Hematopoietic multipotent progenitor cell treated with erythropoietin and hydrocortisone succinate and interleukin-3 and kit ligand, for 6 days (in vitro differentiated cells): ENCODE results near the gene DOCK4.
A peak's percentile ranks its signal among the peaks of the same experiment; 100 is the strongest.

Experiments
- DNase-seq: peaks from one replicate; pipeline ENCODE4 v3.0.0-alpha.2; 2015

The DOCK4 gene

DNA sequence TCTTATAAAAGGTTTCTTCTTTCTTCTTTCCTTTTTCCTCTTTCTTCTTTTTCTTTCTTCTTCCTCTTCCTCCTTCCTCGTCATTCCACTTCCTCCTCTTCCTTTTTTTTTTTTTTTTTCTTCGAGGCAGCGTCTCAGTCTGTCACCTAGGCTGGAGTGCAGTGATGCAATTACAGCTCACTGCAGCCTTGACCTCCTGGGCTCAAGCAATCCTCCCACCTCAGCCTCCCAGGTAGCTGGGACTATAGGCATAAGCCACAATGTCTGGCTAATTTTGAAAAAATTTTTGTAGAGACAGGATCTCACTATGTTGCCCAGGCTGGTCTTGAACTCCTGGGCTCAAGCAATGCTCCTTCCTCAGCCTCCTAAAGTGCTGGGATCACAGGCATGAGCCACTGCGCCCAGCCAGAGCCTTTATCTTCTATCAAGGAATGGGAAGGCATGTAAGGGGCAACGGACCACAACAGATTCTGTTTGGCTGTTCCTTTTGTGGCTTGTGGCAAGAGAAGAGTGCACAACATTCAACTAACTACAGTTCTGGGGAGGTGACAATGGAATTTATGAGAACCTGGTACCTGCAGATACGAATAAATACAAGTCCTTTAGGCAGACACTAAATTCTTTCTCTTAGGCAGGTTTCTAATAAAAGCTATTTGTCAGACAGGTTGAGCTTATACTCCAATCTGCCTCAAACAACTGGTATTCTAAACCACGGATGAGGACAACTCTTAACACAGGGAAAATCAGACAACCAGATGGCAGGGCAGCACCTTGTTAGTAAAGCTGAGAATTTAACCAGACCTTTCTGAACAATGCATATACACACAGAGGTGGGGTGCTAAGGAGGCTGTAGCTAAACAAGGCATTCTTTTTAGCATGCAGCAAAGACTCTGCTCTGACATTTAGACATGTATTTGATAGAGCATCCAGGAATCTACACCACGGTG is 100.3 kb downstream of the DOCK4 start:
- no peak for DNase-seq

DNA sequence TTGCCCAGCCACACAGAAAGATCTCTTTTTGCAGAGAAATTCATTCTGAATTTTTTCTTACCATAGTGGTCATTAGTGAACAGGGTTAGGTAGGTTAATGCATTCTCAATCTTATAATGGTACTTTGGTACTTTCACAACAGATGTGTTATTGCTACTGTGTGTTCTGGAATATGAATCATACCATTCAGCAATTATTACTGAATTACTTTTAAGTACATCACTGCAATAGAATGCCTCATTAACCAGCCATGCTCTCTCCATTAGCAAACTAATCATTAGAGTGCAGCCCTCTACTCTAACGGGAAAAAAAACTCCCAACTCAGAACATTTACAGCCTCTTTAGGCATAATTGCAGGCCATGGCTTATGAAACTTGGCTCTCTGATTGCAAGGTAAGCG is 102.1 kb downstream of the DOCK4 start:
- no peak for DNase-seq

DNA sequence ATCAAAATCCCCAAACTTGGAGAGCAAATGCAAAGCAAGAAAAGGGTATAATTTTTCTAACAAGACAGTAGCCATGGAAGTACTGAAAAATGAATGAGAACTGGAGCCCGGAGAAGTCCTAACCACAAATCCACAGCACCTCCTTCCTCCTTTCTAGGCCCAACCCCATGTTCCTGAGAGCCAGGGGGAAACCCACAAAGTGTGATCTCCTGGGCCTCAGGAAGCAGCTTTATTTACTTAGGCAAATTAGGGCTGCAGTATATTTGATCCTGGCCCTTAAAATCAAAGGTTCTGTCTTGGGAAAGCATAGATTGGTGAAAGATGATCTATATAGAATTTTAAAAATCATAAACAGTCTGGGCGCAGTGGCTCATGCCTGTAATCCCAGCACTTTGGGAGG is 103.0 kb downstream of the DOCK4 start:
- no peak for DNase-seq

DNA sequence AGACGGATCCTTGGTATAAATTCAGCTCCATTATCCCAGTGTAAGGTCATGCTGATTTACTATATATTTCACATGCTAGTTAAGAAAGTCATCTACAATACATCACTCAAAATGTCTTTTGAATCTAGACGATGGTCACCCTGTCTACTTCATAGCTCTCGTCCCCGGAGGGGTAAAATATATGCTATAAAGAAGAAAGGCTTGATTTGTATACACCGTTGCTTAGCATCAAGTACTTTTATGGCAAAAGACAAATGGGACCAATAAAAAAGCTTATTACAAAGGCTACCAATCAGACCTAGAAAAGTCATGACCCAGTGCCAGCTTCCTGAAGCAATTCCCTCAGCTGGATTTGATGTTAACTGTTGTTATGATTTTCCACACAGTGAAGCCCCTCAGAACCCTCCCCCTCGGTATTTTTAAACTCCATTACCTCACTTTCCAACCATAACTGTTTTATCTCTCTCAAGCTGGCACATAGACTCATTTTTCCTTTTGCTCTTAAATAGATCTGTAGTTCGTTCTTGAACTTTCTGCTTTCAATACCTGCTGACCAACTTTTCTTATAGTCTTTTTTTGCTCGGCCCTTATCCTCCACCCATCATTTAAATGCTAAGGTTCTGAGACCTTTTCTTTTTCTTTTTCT is 104.9 kb downstream of the DOCK4 start:
- DNase-seq = no peak

DNA sequence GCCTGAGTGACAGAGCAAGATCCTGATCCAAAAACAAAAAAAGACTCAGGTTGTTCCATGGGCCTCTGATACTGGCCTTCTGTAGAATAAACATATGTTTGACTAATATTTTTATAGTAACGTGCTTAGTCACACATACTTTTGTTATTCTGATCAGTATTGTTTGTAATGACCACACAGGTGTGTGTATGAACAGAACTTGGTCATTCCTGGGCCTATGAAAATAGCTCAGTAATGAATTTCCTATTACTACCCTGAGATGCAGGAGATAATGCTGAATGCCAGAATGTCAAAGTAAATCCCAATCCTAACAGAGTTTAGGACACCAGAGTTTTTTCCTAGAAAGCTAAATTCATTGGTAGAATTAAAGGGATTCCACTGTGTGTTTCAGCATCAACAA is 108.7 kb downstream of the DOCK4 start:
- DNase-seq = no peak

DNA sequence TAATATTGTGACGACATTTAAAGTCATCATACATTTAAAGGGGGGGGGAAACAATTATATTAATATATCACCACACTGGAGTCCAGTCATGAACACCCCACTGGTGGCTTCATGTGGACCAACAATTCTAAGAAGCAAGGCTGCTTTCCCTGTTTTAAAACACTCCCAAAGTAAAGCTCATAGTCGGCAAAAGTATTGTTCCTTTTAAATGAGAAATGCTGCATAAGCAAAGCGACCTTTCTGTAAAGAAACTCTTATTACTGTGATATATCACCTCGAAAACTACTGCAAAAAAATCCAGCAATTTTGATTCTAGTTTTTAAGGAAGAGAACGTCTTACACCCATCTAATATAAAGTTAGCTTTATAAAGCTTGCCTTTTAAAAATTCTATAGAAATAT is 112.8 kb downstream of the DOCK4 start:
- no peak for DNase-seq

DNA sequence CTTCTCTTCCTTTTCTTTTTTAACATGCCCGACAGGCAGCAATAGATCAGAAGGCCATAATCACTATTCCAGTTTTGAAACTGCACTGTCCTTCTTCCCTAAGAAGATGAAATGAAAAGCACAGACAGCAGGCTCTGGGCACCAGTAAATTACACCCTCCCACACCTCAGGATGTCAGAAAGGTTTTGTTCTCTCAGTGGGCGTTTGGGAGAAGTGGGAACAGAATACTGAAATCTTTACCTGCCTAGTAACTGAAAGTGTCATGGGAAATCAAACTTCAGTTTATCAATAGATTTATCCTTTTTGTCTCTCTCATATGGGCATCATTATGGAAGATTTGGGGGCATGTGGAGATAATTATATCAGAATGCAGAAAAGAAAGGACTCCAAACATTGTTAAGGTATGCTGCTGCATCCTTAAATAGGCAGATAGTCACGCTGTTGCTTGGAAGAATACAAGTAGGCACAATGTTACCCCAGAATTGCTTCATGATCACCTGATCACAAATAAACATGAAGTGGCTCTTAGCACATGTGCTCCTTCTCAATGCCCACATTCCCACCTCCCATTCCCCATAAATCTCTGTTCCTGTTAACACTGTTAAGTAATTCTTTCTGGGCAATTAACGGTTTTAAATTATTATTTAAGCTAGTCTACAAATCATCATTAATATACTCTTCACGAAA is 113.3 kb downstream of the DOCK4 start:
- no peak for DNase-seq

DNA sequence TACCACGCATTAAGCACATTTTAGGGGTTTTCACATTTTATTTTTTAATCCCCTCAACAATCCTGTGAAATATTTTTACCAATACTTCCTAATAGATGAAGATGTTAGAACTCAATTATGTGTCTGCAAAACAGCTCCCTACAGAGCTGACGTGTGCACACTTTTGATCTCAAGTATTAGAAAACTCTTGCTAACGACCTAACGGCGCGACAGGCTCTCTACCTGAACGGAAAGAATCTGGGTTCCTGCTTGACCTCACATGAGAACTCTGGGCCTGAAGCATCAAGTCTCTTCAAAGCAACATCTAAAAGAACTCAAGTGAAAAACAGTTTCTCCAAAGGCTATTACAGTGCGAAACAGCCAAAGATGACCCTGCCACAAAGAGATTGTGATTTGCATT is 113.9 kb downstream of the DOCK4 start:
- DNase-seq = no peak

DNA sequence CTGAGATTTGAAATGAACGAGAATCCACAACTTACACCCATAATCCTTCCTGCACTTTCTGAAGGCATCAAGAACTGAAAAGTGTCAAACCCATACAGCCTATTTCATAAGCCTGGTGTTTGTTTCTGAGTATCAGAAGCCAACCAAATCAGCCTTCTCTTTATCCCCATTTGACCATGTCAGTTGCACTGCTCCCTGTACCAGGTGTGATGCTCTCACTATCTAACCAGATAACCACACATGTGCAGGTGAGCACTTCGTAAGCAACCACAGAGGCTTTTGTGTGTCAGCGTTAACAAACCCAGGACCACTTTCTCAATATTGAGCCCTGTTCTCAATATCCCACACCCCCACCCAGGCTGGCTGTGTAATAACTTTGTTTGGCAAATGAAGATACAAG is 114.4 kb downstream of the DOCK4 start:
- no peak for DNase-seq

DNA sequence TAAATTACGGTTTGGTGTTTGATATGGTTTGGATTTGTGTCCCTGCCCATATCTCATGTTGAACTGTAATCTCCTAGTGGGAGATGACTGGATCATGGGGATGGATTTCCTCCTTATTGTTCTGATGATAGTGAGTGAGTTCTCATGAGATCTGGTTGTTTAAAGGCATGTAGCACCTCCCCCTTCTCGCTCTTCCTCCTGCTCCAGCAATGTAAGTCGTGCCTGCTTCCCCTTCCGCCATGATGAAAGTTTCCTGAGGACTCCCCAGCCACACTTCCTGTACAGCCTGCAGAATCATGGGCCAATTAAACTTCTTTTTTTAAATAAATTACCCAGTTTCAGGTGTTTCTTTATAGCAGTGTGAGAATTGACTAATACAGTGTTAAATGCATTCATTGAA is 116.6 kb downstream of the DOCK4 start:
- no peak for DNase-seq

DNA sequence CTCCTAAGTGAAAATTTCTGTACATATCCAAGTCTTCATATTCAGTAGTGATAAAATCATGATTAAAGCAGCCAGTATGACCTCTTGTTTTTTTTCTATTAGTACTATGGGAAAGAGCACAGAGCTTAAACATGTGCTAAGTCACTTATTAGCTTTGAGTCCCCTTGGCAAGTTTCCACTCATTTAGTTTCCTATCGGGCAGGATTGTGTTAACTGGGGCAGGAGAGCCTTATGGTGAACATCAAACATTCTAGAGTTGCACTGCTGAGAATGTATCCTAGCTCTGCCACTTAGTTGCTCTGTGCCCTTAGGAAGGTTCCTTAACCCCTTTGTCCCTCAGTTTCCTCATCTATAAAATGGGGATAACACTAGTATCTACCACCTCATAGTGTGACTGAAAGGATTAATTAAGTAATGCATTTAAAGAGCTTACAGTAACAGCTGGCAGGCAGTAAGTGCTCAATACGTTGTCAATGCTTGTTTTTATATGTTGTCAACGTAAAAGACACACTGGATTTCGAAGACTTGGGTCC is 117.6 kb downstream of the DOCK4 start:
- no peak for DNase-seq

DNA sequence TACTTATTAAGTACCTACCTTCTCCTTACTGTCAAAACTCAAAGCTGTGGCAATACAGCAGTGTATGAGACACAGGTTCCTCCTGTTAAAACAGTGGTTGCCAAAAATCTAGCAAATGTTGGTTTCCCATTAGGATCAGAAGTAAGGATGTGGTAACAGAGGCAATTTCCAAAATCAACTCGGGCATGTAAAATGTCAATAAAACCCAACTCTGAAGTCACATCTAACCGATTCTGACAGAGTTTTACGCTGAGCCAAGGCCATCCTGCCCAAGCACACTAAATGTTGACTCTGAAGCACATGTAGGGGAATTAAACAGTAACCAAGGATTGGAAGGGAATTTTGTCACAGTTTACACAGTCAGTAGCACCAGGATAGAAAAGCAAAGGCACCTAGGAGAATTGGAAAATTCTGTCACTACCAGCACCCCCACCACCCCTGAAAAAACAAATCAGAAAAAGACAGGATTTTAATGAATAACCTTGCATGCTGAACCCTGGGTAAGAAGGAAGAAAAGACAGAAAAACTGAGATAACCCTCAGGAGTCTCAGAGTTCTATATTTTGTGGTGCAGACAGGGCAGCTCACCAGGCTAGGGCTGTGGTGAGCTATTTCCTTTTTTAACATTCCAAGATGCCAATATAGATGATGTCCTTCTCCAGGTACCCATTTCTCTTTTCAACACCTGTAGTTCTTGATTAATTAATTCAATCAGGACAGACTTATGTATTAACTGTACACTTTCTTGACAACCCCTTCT is 119.5 kb downstream of the DOCK4 start:
- DNase-seq = no peak

DNA sequence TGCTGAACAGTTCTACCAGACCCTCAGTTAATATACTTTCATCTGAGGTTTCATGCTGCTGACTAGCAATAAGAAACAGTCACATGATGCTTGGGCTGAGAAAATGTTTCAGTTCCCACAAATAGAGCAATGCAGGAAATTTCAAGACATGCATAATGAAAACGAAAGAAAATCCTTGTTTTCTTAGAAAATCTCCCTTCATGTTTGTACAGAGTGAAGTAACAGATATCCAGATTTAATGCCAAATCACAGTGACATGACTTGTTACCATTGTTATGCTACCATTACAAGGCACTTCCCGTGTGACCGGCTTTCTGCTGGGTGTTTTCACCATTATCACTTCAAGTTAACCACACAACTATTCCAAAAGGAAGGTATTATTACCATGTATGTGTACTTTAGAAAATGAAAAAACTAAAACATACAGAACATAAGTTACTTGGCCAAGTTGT is 121.7 kb downstream of the DOCK4 start:
- DNase-seq = no peak

DNA sequence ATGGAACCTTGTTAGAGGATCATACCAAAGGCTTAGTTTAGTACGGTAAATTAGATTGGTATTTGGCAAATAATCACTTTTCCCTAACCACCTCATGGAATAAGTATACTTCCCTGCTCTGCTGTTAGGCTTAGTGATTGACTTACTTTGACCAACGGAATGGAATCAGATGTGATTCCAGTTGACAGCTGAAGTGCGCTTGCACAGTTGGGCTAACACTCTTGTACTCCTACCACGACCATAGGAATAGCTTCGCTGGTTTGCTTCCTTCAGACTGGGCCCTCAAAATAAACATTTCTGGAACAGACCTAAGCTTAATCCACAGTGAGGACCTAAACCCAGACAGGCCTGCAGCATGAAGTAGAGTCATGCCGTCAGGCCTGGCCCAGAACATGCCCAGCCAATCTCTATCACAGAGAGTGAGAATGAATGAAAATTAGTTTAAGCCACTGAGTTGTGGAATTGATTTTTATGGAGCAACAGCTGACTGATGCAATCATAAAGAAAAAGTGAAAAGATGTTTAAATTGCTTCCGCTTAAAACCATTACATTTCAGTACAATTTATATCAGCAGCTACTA is 122.3 kb downstream of the DOCK4 start:
- no peak for DNase-seq

DNA sequence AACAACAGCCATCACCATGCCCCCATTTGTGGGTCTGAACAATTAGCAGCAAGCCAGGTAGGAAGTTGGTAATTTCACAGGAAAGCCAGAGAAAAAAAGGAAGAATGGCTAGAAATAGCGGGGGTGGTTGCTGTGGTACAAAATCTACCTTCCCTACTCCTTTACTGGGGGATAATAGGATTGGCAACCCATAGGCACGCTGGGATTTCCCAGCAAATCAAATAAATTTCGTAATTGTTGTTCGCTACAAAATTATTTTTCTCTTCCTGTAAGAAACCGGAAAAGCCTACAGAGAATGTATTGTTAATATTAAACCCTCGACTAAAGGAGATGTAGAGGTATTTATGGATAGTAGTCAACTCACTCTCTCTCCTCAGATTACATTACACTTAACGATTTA is 123.9 kb downstream of the DOCK4 start:
- DNase-seq = no peak

DNA sequence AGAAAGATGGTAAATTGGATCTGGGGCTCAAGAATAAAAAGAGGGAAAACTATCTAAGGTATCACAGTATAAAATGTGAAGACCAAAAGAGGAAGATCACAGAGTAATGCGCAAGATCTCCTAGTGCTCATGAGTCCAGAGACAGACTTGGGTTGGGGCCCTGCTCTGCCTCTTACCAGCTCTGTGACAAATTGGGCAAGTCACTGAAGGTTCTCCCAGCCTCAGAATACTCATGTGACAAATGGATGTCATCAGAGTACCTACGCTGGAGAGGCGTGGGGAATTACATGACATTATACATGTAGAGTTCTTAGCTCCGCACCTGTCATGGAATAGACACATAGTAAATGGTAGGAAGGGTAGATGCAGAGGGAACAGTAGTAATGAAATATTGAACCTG is 124.4 kb downstream of the DOCK4 start:
- no peak for DNase-seq

DNA sequence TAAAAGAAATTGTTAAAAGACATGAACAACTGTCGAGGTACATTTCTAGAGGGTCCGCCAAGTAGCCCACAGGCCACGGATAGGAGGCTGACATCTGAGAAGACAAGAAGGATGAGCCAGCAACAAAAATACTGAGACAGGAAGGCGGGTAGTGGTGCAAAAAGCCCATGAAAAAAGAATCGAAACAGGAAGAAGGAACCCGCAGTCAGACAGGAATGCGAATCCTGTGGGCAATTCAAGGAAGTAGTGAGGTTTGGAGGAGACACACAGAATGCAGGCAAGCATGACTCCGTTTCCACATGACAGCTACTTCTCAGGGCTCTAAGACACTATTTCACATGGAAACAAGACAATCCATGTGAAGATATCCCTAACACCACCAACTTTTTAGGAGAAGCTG is 125.2 kb downstream of the DOCK4 start:
- peak; percentile 13 for DNase-seq

DNA sequence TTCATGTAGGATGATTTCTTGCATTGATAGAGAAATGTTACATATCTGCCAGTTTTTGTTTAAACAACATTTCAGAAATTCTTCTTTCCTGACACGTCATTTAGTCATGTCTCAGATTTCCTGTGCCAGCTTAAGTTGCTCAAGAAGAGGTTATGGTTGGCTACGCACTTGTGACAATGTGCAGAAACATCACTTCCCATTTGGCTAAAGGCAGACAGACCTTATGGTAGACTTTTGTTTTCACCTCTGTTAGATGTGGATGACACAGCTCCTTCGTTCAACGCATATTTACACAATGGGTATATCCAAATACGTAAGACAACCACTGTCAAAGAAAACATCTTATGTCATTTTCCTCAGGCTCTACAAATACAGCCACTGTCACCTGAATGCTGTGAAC is 125.8 kb downstream of the DOCK4 start:
- DNase-seq = peak; percentile 34

DNA sequence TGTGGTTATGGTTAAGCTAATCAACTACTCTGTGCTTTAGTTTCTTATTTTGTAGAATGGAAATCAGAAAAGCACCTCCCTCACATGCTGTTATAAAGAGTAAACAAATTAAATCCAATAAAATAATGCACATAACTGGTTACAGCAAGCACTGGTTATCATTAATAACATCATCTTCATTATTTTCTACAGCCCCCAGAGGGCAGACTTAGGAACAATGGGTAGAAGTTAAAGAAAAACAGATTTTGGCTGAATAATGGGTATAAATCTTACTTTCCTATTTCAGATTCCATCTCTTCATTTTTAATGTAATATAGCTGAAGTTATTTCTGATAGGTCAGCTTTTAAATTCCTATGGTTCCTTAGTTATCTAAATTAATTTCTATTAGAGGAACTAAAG is 126.5 kb downstream of the DOCK4 start:
- DNase-seq = peak; percentile 33

DNA sequence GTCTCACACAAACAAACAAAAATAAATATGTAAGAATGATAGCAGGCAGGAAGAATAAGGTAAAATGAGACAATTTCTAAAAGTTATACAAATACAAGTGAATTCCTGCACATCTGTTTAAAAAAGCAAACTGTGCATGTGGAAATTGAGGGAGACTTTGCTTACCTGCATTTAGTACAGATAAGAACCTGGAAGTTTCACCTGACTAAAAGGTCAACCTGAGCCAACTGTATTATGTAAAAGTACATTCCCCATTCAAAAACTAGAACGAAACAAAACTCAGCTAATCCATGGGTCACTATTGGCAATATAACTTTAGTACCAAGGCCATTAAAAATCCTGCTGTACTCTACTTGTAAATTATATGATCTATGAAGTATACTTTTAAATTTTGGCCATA is 127.1 kb downstream of the DOCK4 start:
- DNase-seq = no peak

DNA sequence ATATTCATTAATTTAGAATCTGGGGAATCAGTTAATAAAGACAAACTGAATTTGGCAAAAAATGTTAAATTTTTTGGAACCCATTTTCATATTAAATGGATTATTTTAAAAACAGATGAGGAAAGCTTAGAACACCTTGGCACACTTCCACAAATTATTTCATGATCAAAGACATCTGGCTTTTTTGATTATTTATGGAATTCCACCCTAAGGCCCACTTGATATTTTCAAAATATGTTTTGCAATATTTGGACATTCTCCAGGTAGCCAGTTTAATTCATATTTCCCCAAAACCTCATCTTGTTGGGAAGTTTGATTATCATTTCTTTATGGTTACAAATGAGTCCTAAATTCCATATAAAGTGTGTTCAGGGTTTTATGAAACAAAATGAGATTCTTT is 129.9 kb downstream of the DOCK4 start:
- no peak for DNase-seq

DNA sequence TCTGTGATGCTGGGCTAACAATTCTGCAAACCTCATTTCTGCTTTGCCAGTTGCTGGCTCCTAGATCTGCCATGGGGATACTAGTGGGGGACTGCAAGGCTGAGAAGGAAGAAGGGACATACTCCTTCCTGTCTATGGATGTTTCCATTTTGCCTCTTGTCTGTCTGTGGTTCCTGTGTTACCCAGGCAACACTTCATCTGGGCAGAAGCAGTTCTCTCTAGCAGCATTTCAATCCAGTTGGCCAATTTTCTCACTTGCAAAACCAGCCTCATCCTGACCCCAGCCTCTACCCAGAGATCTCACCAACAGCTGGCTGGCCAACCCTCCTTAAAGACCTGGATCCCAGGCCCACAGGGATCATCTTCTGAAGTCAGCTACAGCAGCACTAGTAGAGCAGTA is 131.7 kb downstream of the DOCK4 start:
- DNase-seq = no peak
